SH-SY5Y (cell line): ENCODE measurements around the gene C5orf15.

Source experiments
- GATA2 ChIP-seq: IDR thresholded peaks from 2 replicates; pipeline ENCODE4 v1.6.1; 2011; ENCODE audit warnings: mild to moderate bottlenecking, low read depth, low read length
- GATA3 ChIP-seq: IDR thresholded peaks from 2 replicates; pipeline ENCODE4 v1.6.1; 2011; ENCODE audit warnings: low read depth, mild to moderate bottlenecking, low read length, moderate library complexity

- no peak for TF ChIP-seq GATA2
- no peak for TF ChIP-seq GATA3
Measured at GRCh38 chr5:133933670-133934295, 34.6 kb downstream of the C5orf15 start.
